HEK293 (cell line): ENCODE results near the gene PACSIN3.

Experiments used
- CTCF ChIA-PET: fragments of 350-600 bp; formaldehyde crosslinking; extraction: SDS; loops from one replicate; lab custom pipeline; 2021; ENCODE audit warnings: antibody characterized with exemption; lab: Yijun Ruan, JAX
- POLR2A ChIA-PET: fragments of 300-600 bp; formaldehyde crosslinking; extraction: SDS; loops from one replicate; lab custom pipeline; 2020; ENCODE audit warnings: antibody characterized with exemption, inconsistent platforms; lab: Yijun Ruan, JAX
- H3K27ac ChIP-seq: fragments of 200-500 bp; sonication (Bioruptor generic); 2 replicates; pipeline ENCODE4 v1.5.1; 2014; ENCODE audit warnings: low read depth, low read length, control low read depth, inconsistent platforms; ENCODE audit errors: extremely low read depth
- H3K36me3 ChIP-seq, 2 experiments: fragments of 200-500 bp in 1 of 2; sonication (Bioruptor generic) in 1 of 2; 1 replicate in 1 of 2; 2 replicates in 1 of 2; pipeline ENCODE4 v1.5.1; 2014 to 2017; ENCODE audit warnings: inconsistent platforms in 2 of 2, low read length in 2 of 2; ENCODE audit not compliant: control insufficient read depth in 2 of 2, insufficient read depth in 1 of 2
- H3K4me1 ChIP-seq: fragments of 200-500 bp; sonication (Bioruptor generic); 2 replicates; pipeline ENCODE4 v1.5.1; 2014; ENCODE audit warnings: mild to moderate bottlenecking, low read length, inconsistent platforms; ENCODE audit not compliant: control insufficient read depth, insufficient read depth
- H3K4me3 ChIP-seq: 2 replicates; pipeline ENCODE4 v1.5.1; 2011; ENCODE audit warnings: low read depth, mild to moderate bottlenecking, control low read depth, low read length, moderate library complexity
- H3K9me3 ChIP-seq: fragments of 200-500 bp; sonication (Bioruptor generic); 2 replicates; pipeline ENCODE4 v1.5.1; 2014; ENCODE audit warnings: low read depth, low read length, inconsistent platforms; ENCODE audit not compliant: control insufficient read depth, insufficient read depth
- GLI4 ChIP-seq: fragments of 450-650 bp; formaldehyde crosslinking; IDR thresholded peaks from 2 replicates; pipeline ENCODE4 v1.5.1; 2016; ENCODE audit warnings: missing biosample characterization, missing genetic modification characterization
- KLF1 ChIP-seq: fragments of 450-650 bp; formaldehyde crosslinking; IDR thresholded peaks from 2 replicates; pipeline ENCODE4 v1.5.1; 2016; ENCODE audit warnings: missing biosample characterization, missing genetic modification characterization
- ZFP41 ChIP-seq: fragments of 450-650 bp; formaldehyde crosslinking; IDR thresholded peaks from 2 replicates; pipeline ENCODE4 v1.5.1; 2016; ENCODE audit warnings: missing biosample characterization, missing genetic modification characterization, borderline replicate concordance
- ZNF16 ChIP-seq: fragments of 450-650 bp; formaldehyde crosslinking; IDR thresholded peaks from 2 replicates; pipeline ENCODE4 v1.5.1; 2016; ENCODE audit warnings: low read depth, missing biosample characterization, missing genetic modification characterization
- ZNF311 ChIP-seq: fragments of 450-650 bp; formaldehyde crosslinking; IDR thresholded peaks from 2 replicates; pipeline ENCODE4 v1.5.1; 2017; ENCODE audit warnings: missing biosample characterization, missing genetic modification characterization, borderline replicate concordance
- ZNF416 ChIP-seq: fragments of 450-650 bp; formaldehyde crosslinking; IDR thresholded peaks from 2 replicates; pipeline ENCODE4 v1.5.1; 2016; ENCODE audit warnings: missing biosample characterization, missing genetic modification characterization
- ZNF48 ChIP-seq: fragments of 450-650 bp; formaldehyde crosslinking; IDR thresholded peaks from 2 replicates; pipeline ENCODE4 v1.5.1; 2016; ENCODE audit warnings: missing biosample characterization, missing genetic modification characterization
- ZNF558 ChIP-seq: fragments of 450-650 bp; formaldehyde crosslinking; IDR thresholded peaks from 2 replicates; pipeline ENCODE4 v1.5.1; 2016; ENCODE audit warnings: missing biosample characterization, missing genetic modification characterization
- ZNF624 ChIP-seq: fragments of 450-650 bp; formaldehyde crosslinking; IDR thresholded peaks from 2 replicates; pipeline ENCODE4 v1.5.1; 2017; ENCODE audit warnings: missing biosample characterization, missing genetic modification characterization
- ZNF660 ChIP-seq: fragments of 450-650 bp; IDR thresholded peaks from 2 replicates; pipeline ENCODE4 v1.5.1; 2018; ENCODE audit warnings: missing biosample characterization, mild to moderate bottlenecking, missing genetic modification characterization
- ZNF701 ChIP-seq: fragments of 450-650 bp; formaldehyde crosslinking; IDR thresholded peaks from 2 replicates; pipeline ENCODE4 v1.5.1; 2016; ENCODE audit warnings: missing biosample characterization, missing genetic modification characterization
- ZNF843 ChIP-seq: fragments of 450-650 bp; formaldehyde crosslinking; IDR thresholded peaks from 2 replicates; pipeline ENCODE4 v1.5.1; 2016; ENCODE audit warnings: missing biosample characterization, missing genetic modification characterization
- TF ChIP-seq, protein P1 (sequence below): fragments of 450-650 bp; formaldehyde crosslinking; IDR thresholded peaks from 2 replicates; pipeline ENCODE4 v1.5.1; 2016; ENCODE audit warnings: missing biosample characterization, missing genetic modification characterization
- TF ChIP-seq, protein P2 (sequence below): fragments of 450-650 bp; formaldehyde crosslinking; conservative IDR thresholded peaks from 2 replicates; pipeline ENCODE4 v1.5.1; 2016; ENCODE audit warnings: low read depth, missing biosample characterization, missing genetic modification characterization
- TF ChIP-seq, protein P3 (sequence below): fragments of 450-650 bp; IDR thresholded peaks from 2 replicates; pipeline ENCODE4 v1.5.1; 2018; ENCODE audit warnings: missing biosample characterization, mild to moderate bottlenecking, missing genetic modification characterization
- TF ChIP-seq, protein P4 (sequence below): fragments of 450-650 bp; formaldehyde crosslinking; conservative IDR thresholded peaks from 2 replicates; pipeline ENCODE4 v1.5.1; 2016; ENCODE audit warnings: low read depth, missing biosample characterization, missing genetic modification characterization

Gene PACSIN3

DNA sequence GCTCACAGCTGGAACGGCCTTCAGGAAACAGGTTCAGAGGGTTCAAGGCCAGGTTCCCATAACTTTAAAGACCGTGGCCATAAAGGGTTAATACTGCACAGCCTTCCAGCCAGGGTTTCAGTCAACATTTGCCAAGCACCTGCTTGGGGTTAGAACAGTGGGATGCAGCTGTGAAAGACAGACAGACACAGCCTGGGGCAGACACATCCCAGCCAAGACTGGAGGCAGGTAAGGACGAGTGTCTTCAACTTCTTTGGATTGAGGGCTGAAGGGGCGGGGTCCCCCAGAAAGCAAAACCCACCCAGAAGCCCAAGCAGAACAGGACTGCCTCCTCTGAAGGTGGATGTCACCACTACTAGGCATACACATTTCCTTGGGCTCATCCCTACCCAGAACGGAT is 23.8 kb downstream of the PACSIN3 start (continued):
- TF ChIP-seq, protein P1, sequence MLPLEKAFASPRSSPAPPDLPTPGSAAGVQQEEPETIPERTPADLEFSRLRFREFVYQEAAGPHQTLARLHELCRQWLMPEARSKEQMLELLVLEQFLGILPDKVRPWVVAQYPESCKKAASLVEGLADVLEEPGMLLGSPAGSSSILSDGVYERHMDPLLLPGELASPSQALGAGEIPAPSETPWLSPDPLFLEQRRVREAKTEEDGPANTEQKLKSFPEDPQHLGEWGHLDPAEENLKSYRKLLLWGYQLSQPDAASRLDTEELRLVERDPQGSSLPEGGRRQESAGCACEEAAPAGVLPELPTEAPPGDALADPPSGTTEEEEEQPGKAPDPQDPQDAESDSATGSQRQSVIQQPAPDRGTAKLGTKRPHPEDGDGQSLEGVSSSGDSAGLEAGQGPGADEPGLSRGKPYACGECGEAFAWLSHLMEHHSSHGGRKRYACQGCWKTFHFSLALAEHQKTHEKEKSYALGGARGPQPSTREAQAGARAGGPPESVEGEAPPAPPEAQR (tag by site-specific recombination), result no peak
- TF ChIP-seq ZNF558 (tag by site-specific recombination), result no peak
- TF ChIP-seq KLF1 (tag by site-specific recombination), result no peak
- no peak for TF ChIP-seq ZNF16 (tag by site-specific recombination)
- TF ChIP-seq GLI4 (tag by site-specific recombination), result no peak
- TF ChIP-seq, protein P2, sequence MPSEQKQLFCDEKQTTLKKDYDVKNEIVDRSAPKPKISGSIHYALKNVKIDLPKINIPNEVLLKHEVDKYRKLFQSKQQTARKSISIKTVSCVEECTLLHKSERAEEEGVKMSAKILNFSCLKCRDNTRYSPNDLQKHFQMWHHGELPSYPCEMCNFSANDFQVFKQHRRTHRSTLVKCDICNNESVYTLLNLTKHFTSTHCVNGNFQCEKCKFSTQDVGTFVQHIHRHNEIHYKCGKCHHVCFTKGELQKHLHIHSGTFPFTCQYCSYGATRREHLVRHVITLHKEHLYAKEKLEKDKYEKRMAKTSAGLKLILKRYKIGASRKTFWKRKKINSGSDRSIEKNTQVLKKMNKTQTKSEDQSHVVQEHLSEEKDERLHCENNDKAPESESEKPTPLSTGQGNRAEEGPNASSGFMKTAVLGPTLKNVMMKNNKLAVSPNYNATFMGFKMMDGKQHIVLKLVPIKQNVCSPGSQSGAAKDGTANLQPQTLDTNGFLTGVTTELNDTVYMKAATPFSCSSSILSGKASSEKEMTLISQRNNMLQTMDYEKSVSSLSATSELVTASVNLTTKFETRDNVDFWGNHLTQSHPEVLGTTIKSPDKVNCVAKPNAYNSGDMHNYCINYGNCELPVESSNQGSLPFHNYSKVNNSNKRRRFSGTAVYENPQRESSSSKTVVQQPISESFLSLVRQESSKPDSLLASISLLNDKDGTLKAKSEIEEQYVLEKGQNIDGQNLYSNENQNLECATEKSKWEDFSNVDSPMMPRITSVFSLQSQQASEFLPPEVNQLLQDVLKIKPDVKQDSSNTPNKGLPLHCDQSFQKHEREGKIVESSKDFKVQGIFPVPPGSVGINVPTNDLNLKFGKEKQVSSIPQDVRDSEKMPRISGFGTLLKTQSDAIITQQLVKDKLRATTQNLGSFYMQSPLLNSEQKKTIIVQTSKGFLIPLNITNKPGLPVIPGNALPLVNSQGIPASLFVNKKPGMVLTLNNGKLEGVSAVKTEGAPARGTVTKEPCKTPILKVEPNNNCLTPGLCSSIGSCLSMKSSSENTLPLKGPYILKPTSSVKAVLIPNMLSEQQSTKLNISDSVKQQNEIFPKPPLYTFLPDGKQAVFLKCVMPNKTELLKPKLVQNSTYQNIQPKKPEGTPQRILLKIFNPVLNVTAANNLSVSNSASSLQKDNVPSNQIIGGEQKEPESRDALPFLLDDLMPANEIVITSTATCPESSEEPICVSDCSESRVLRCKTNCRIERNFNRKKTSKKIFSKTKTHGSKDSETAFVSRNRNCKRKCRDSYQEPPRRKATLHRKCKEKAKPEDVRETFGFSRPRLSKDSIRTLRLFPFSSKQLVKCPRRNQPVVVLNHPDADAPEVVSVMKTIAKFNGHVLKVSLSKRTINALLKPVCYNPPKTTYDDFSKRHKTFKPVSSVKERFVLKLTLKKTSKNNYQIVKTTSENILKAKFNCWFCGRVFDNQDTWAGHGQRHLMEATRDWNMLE (tag by site-specific recombination), result no peak
- no peak for TF ChIP-seq ZNF660 (tag by site-specific recombination)

DNA sequence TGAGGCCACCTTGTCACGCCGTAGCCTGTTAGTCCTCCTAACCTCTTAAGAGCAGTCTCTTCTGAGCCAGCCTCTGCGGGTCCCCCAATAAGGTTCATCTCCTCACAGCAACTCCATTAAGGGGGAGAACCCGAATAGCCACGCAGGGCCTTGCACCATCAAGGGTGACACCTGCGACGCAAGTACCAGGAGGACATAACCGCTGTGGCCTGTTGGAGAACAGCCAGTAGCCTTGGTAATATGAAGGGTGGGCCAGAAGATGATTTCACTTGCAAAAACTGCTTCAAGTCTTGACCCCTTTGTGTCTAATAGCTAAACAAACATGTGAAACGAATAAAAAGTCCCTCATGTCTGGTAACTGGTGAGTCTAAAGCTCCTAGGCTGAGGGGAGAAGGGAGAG is 24.3 kb downstream of the PACSIN3 start:
- H3K36me3 ChIP-seq, result peaks cover 0 to 70% of the 10 kb centered on the region in 2 experiments; a peak in 2 of 3 replicates
- no peak for TF ChIP-seq ZNF416 (tag by site-specific recombination)
- no peak for TF ChIP-seq ZFP41 (tag by site-specific recombination)
- TF ChIP-seq ZNF701 (tag by site-specific recombination), result no peak
- TF ChIP-seq ZNF624 (tag by site-specific recombination), result no peak
- TF ChIP-seq ZNF311, result no peak
- no peak for TF ChIP-seq ZNF48 (tag by site-specific recombination)
- TF ChIP-seq, protein P3, sequence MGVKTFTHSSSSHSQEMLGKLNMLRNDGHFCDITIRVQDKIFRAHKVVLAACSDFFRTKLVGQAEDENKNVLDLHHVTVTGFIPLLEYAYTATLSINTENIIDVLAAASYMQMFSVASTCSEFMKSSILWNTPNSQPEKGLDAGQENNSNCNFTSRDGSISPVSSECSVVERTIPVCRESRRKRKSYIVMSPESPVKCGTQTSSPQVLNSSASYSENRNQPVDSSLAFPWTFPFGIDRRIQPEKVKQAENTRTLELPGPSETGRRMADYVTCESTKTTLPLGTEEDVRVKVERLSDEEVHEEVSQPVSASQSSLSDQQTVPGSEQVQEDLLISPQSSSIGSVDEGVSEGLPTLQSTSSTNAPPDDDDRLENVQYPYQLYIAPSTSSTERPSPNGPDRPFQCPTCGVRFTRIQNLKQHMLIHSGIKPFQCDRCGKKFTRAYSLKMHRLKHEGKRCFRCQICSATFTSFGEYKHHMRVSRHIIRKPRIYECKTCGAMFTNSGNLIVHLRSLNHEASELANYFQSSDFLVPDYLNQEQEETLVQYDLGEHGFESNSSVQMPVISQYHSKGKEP, result no peak
- no peak for TF ChIP-seq ZNF843
- TF ChIP-seq, protein P4, sequence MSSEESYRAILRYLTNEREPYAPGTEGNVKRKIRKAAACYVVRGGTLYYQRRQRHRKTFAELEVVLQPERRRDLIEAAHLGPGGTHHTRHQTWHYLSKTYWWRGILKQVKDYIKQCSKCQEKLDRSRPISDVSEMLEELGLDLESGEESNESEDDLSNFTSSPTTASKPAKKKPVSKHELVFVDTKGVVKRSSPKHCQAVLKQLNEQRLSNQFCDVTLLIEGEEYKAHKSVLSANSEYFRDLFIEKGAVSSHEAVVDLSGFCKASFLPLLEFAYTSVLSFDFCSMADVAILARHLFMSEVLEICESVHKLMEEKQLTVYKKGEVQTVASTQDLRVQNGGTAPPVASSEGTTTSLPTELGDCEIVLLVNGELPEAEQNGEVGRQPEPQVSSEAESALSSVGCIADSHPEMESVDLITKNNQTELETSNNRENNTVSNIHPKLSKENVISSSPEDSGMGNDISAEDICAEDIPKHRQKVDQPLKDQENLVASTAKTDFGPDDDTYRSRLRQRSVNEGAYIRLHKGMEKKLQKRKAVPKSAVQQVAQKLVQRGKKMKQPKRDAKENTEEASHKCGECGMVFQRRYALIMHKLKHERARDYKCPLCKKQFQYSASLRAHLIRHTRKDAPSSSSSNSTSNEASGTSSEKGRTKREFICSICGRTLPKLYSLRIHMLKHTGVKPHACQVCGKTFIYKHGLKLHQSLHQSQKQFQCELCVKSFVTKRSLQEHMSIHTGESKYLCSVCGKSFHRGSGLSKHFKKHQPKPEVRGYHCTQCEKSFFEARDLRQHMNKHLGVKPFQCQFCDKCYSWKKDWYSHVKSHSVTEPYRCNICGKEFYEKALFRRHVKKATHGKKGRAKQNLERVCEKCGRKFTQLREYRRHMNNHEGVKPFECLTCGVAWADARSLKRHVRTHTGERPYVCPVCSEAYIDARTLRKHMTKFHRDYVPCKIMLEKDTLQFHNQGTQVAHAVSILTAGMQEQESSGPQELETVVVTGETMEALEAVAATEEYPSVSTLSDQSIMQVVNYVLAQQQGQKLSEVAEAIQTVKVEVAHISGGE (tag by site-specific recombination), result no peak
- ChIA-PET CTCF (interaction anchor here (0.6 to 2.4 kb wide), 15 partner anchors 9 to 297 kb away, joined by 3 to 20 read pairs (median 4); partner anchors contain the start of gene NR1H3), POLR2A (no interaction called here)
- H3K27ac ChIP-seq, result no peak overlapping the region
- H3K4me1 ChIP-seq, result no peaks in the 10 kb centered on the region
- H3K9me3 ChIP-seq, result no peaks in the 10 kb centered on the region
- no peak overlapping the region for H3K4me3 ChIP-seq
